ENCODE results near the gene SCFD2.

- no peak for TF ChIP-seq E2F6 (IDR thresholded peaks at IDR 0.05; ENCODE audit: borderline replicate concordance, low read depth)
- no peak for TF ChIP-seq CTCF (IDR thresholded peaks at IDR 0.05)
- TF ChIP-seq GATA3 (IDR thresholded peaks at IDR 0.05; ENCODE audit: borderline replicate concordance), result no peak
- no peak for TF ChIP-seq MAX (IDR thresholded peaks at IDR 0.05)
- no peak for TF ChIP-seq POLR2A (IDR thresholded peaks at IDR 0.05; ENCODE audit: low read length)
- TF ChIP-seq USF2 (IDR thresholded peaks at IDR 0.05), result no peak
Observed at GRCh38 chr4:52883183-52883621, 482.7 kb downstream of the SCFD2 start.
